Posterior cingulate gyrus (tissue), 11 donors: ENCODE data around the gene MYOM3.
"Not testable (repeated sequence)": the region's sequence is repeated elsewhere in the genome, so short reads cannot be mapped to it uniquely, and the experiment has no call there.

Experiments used
- DNase-seq, 10 donors: peaks; one replicate each; pipeline versions ENCODE4 v3.0.0 to v3.0.0-alpha.2; 2020 to 2021; ENCODE audit warnings: mixed read lengths in 3 of 10
- intact Hi-C: fragments of 100-400 bp; cut with DNase I; formaldehyde crosslinking; loops from one replicate; pipeline ENCODE4 v1.15.1; 2023

MYOM3 gene

GRCh38 chr1:24010650-24011049 is 101.3 kb downstream of the MYOM3 start:
- no peak for DNase-seq
- intact Hi-C loops: no loop called here

GRCh38 chr1:24009406-24009805 is 102.5 kb downstream of the MYOM3 start:
- DNase-seq: no peak
- intact Hi-C loops: no loop called here

GRCh38 chr1:24008574-24009184 is 103.3 kb downstream of the MYOM3 start:
- intact Hi-C loops, DNase-seq: not testable (repeated sequence)

- DNase-seq: no peak
- intact Hi-C loops: no loop called here
Measured at GRCh38 chr1:24007079-24007478, 104.9 kb downstream of the MYOM3 start.
